GM19351 (cell line): ENCODE results near the gene NOSIP.

ENCODE experiments used
- ATAC-seq: cut with Tn5 transposase; IDR thresholded peaks from one replicate; pipeline ENCODE4 v1.9.1; 2021; ENCODE audit warnings: mild to moderate bottlenecking, moderate library complexity; ENCODE audit not compliant: unreplicated experiment

Gene NOSIP

GRCh38 chr19:49573009-49573408, 7.3 kb downstream of the NOSIP start:
- ATAC-seq: no peak

DNA sequence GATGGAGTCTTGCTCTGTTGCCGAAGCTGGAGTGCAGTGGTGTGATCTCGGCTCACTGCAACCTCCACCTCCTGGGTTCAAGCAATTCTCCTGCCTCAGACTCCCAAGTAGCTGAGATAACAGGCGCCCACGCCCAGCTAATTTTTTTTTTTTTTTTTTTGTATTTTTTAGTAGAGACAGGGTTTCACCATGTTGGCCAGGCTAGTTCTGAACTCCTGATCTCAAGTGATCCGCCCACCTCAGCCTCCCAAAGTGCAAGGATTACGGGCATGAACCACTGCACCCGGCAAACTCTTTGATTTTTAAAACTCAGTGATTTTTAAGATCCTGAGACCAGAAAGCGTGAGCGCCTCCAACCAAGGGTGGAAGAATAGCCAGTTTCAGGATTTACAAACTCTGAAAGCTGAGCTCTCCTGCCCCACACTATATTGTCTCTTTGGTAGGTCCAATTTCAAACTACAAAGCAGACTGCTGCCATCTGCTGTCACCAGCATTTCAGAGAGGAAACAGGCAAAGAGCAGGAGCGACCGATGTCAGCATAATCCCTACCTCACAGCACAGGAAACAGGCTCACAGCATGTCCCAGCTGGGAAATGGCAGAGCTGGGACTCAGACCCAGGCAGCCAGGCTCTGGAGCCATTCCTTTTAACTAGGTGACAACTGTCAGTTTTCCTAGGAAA, 9.2 kb downstream of the NOSIP start:
- ATAC-seq: no peak

GRCh38 chr19:49570138-49570856, 10.1 kb downstream of the NOSIP start:
- ATAC-seq: no peak

DNA sequence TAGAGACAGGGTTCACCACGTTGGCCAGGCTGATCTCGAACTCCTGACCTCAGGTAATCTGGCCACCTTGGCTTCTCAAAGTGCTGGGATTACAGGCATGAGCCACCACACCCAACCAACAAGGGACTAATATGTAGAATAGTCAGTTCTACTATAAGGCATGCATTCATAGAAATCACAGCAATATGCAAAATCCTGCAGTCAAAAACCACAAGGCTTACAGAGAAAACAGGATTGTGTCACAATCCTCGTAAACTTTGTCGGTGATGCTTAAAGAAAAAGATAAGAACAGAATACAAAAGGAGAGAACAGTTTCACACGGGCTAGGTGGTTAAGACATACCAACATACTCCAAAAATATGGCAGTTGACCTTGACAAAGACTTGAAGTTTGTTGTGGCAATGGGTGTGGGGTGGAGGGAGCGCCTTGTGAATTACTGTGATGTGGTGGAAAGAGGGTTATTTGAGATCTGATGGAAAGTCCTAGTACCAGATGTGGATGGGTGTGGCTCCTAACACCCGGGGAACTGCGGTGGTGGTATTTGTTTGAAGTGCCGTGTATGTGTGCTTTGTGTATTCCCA, 12.4 kb downstream of the NOSIP start:
- ATAC-seq: no peak

GRCh38 chr19:49566302-49566701, 14.1 kb downstream of the NOSIP start:
- no peak for ATAC-seq

DNA sequence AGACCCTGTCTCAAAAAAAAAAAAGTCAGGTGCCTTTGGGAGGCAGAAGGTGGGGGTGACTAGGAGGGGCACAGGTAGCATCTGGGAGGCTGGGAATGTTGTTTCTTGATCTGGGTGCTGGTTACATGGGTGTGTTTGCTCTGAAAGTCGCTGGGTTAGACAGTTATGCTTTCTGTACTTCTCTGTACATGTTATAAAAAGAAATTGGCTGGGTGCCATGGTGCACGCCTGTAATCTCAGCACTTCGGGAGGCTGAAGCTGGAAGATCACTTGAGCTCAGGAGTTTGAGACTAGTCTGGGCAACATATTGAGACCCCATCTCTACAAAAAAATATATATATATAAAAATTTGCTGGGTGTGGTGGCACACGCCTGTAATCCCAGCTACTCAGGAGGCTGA, 15.1 kb downstream of the NOSIP start:
- no peak for ATAC-seq

- ATAC-seq: no peak
Observed at GRCh38 chr19:49564616-49565045, 15.7 kb downstream of the NOSIP start.

- no peak for ATAC-seq
Observed at GRCh38 chr19:49560358-49560900, 19.9 kb downstream of the NOSIP start.

DNA sequence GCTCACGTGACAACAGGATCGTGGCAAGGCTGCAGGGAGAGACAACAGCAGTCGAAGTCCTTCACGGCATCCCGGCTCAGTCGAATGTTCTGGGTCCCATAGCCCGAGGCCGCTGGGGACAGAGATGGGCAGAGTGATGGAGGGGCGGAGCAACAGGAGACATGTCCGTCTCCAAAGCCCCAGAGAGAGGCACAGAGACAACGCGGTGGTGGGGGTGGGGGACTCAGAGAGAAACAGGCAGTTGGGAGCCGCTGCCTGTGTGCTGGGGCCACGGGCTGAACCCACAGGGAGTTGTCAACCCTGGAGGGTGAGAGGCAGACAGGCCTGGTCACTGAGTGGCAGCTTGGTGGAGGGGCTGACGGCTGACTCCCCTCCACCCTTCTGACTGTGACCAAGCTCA, 20.4 kb downstream of the NOSIP start:
- no peak for ATAC-seq

- ATAC-seq: no peak
Observed at GRCh38 chr19:49559443-49559842, 20.9 kb downstream of the NOSIP start.

- no peak for ATAC-seq
Observed at GRCh38 chr19:49558591-49558990, 21.8 kb downstream of the NOSIP start.

- no peak for ATAC-seq
Observed at GRCh38 chr19:49557641-49558325, 22.6 kb downstream of the NOSIP start.

DNA sequence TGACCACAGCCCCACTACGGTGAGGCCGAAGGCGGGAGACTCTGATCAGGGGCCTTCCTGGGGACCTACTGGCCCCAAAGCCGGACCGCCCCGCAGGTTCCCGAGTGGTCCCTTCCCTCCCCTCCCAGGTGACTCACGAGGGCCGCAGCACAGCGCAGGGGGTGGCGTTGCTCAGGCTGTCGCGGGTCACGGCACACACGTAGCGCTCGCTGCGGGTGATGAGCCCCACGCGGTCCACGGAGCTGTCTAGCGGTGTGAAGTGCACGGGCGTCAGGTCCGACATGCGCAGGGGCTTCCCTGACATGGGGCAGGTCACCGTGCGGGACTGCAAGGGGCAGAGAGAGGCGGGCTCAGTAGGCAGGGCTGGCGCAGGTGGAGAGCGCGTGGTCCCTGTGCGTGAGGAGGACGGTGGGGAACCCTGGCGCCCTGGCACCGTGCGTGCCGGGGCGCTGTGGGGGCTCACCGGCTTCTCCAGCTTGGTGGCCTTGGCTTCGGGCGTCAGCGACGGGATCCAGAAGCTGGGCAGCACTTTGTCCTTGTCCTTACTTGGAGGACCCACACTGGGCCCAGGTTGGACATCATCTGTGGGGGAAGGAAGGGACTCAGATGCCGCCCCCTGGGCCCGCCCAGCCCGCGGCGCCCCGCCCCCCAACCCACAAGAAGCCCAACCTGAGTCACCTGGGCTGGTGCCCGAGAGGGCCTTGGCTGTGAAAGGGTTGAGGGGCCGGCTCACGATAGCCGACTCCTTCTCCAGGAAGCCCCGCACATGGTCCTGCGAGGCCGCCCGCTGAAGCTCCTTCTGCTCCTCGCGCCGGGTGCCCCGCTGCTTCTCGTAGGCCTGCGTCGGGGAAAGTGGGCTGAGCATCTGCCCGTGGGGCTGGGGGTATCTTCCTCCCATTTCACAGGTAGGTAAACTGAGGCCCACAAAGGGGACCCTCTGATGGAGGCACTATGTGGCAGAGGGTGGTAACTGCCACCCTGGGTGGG, 23.7 kb downstream of the NOSIP start:
- ATAC-seq: no peak

GRCh38 chr19:49555600-49556411, 24.6 kb downstream of the NOSIP start:
- no peak for ATAC-seq

DNA sequence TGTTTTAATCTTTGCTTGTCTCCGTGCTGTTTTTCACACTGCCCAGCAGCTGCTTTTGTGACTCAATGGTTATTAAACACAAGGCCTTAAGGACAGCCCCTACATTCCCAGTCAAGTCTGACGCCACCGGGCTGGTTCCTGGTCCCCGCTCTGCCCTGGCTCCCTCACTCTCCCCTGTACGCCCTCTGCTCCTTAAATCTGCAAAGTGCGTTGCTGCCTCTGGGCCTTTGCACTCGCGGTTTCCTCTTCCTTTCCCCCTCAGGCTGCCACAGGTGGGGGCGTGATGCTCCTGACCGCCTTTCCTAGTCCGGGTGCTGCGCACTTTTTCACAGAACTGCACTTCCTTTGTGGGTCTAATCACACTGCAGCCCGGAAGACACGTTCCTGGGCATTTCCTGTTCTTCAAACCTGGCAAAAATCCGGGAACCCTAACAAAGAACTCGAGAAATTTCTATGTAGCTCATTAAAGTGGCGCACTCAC, 25.6 kb downstream of the NOSIP start:
- no peak for ATAC-seq

GRCh38 chr19:49553451-49554271, 26.7 kb downstream of the NOSIP start:
- ATAC-seq: no peak

GRCh38 chr19:49552749-49553148, 27.6 kb downstream of the NOSIP start:
- no peak for ATAC-seq

GRCh38 chr19:49551531-49551930, 28.8 kb downstream of the NOSIP start:
- ATAC-seq: no peak
